ENCODE results near the gene FAM3A. TPM values are rescaled to one million over a fixed set of nuclear protein-coding genes. Genes with fewer than 3 reads are reported as not detected.

Gene FAM3A
- total RNA-seq, 1 experiment from 2014 or later = 22.9 TPM

- DNase-seq (ENCODE audit: low read depth) = no peak
These were observed 53.6 kb downstream of the FAM3A start for GRCh38 chrX:154462396-154462795.

GRCh38 chrX:154460326-154460725, 55.7 kb downstream of the FAM3A start:
- DNase-seq (ENCODE audit: low read depth) = no peak

DNA sequence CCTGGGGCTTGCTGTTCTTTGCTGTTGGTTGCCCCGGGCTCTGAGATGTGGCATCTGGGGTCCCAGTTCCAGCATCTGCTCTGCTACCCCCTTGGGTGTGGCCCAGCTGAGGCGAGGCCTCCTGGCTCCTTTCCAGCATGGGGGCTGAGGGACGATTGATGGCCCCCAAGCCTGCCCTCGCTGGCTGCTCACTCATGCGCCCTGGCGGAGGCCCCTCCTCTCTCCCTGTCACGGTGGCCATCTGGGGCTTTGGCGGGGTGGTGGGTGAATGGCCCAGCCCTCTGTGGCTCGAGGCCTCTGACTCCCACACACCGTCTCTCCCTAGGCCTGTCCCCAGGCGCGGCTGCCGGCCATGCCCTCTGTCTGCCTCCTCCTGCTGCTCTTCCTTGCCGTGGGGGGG, 56.2 kb downstream of the FAM3A start:
- DNase-seq (ENCODE audit: low read depth) = no peak

- no peak for DNase-seq (ENCODE audit: low read depth)
These were observed 56.9 kb downstream of the FAM3A start for GRCh38 chrX:154458954-154459778.

DNA sequence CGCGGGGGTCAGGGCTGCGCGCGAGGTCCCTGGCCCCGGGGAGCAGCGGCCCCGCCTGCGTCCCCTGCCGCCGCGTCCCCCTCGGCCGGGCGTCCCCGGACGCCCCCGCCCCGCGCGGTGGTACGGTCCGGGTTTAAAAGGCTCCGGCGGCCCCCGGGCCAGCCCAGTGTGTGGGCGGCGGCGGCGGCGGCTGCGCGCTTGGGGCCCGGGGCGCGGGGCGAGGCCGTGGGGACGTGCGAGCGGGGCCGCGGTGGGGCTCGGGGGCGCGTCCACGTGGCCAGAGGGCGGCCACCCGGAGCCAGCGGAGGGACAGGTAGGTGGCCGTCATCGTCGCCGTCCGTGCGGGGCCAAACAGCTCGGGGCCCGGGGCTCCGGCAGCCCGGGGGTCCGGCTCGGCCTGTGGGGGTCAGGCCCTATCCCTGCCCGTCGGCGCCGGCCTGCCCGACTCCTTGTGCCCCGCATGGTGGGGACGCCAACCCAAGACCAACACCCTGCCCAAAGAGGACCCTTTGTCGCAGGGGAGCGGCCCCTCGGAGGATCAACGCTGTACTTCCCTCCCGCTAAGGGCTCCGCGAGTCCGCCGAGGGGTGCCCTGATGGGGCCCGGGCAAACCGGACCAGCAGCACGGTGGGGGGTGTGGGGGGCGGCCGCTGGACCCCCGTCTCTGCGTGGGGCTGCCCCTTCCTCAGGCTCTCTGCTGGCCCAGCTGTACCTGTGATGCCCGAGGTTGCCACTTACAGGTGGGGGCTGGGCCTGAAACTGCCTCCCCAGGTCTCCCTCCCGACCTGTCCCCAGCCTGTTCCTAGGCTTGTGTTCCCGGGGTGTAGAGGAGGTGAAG, 57.7 kb downstream of the FAM3A start, which contains the start of gene PLXNA3:
Gene PLXNA3, plus strand, starts transcription at position 166 of the 838 bp plus-strand sequence. CDS start 1,903 bp downstream, outside the sequence.
- no peak for DNase-seq (ENCODE audit: low read depth)

DNA sequence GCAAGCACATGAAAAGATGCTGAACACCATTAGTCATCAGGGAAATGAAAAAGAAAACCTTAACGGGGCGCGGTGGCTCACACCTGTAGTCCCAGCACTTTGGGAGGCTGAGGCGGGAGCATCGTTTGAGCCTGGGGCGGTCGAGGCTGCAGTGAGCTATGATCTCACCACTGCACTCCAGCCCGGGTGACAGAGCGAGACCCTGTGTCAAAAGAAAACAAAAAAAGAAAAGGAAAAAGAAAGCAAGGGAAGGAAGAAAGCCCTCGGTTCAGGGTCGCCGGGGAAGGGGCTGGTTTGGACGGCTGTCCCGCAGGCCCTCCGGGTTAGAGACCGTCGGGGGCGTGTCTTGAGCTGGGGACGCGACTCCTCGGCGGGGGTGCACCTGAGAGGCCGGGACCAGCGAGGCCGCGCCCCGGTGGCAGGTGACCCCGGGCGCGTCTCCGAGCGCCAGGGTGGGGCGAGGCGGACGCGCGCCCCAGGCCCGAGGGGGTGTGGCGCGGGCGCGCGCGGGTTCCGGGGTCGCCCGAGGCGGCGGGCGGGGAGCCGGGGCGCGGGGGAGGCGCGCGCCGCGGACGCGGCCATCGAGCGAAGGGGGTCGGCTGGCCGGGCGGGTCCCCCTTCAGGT, 58.4 kb downstream of the FAM3A start:
- peak; percentile 20 for DNase-seq (ENCODE audit: low read depth)

Small RNAs within 50 kb of the gene (small RNA-seq; reads per million reads assigned to genes)
- not detected for gene RN7SL697P

Other genes starting within 250 kb of the FAM3A start
- gene TEX28, start 221.1 kb downstream of the FAM3A start, total RNA-seq (2014; rRNA removed; shearing (Covaris generic)) = not detected in 2 replicates
- gene TKTL1, start 220.4 kb downstream of the FAM3A start, total RNA-seq (2014; rRNA removed; shearing (Covaris generic)) = not detected in 2 replicates
- 1,291 and 1,336 TPM in 2 replicates for gene FLNA, start 141.6 kb downstream of the FAM3A start, total RNA-seq (2014; rRNA removed; shearing (Covaris generic))
- 33.2 and 41.5 TPM in 2 replicates for gene EMD, start 136.9 kb downstream of the FAM3A start, total RNA-seq (2014; rRNA removed; shearing (Covaris generic))
- gene RPL10, start 117.9 kb downstream of the FAM3A start, total RNA-seq (2014; rRNA removed; shearing (Covaris generic)) = 3,228 and 3,649 TPM in 2 replicates
- 52.7 and 59.7 TPM in 2 replicates for gene DNASE1L1, start 107.0 kb downstream of the FAM3A start, total RNA-seq (2014; rRNA removed; shearing (Covaris generic))
- 16.6 and 24.8 TPM in 2 replicates for gene TAFAZZIN, start 104.7 kb downstream of the FAM3A start, total RNA-seq (2014; rRNA removed; shearing (Covaris generic))
- 30.5 and 44.4 TPM in 2 replicates for gene ATP6AP1, start 87.6 kb downstream of the FAM3A start, total RNA-seq (2014; rRNA removed; shearing (Covaris generic))
- 64.4 and 92.9 TPM in 2 replicates for gene GDI1, start 79.1 kb downstream of the FAM3A start, total RNA-seq (2014; rRNA removed; shearing (Covaris generic))
- 36.6 and 37.4 TPM in 2 replicates for gene FAM50A, start 72.1 kb downstream of the FAM3A start, total RNA-seq (2014; rRNA removed; shearing (Covaris generic))
- gene PLXNA3, start 58.0 kb downstream of the FAM3A start, total RNA-seq (2014; rRNA removed; shearing (Covaris generic)) = 3.4 and 4.0 TPM in 2 replicates
- 37.4 and 40.2 TPM in 2 replicates for gene LAGE3, start 37.0 kb downstream of the FAM3A start, total RNA-seq (2014; rRNA removed; shearing (Covaris generic))
- 54.5 and 61.7 TPM in 2 replicates for gene UBL4A, start 29.6 kb downstream of the FAM3A start, total RNA-seq (2014; rRNA removed; shearing (Covaris generic))
- 26.9 and 28.0 TPM in 2 replicates for gene SLC10A3, start 25.6 kb downstream of the FAM3A start, total RNA-seq (2014; rRNA removed; shearing (Covaris generic))
- 51.6 and 63.7 TPM in 2 replicates for gene G6PD, start 30.6 kb upstream of the FAM3A start, total RNA-seq (2014; rRNA removed; shearing (Covaris generic))
- gene IKBKG, start 31.4 kb upstream of the FAM3A start, total RNA-seq (2014; rRNA removed; shearing (Covaris generic)) = 31.9 and 45.0 TPM in 2 replicates
- gene CTAG1A, start 68.9 kb upstream of the FAM3A start, total RNA-seq (2014; rRNA removed; shearing (Covaris generic)) = 130 and 312 TPM in 2 replicates
- gene CTAG1B, start 103.0 kb upstream of the FAM3A start, total RNA-seq (2014; rRNA removed; shearing (Covaris generic)) = 11.9 and 128 TPM in 2 replicates
- gene CTAG2, start 137.3 kb upstream of the FAM3A start, total RNA-seq (2014; rRNA removed; shearing (Covaris generic)) = 633 and 765 TPM in 2 replicates
- gene GAB3, start 234.8 kb upstream of the FAM3A start, total RNA-seq (2014; rRNA removed; shearing (Covaris generic)) = 6.9 and 17.5 TPM in 2 replicates
- gene DKC1, start 246.6 kb upstream of the FAM3A start, total RNA-seq (2014; rRNA removed; shearing (Covaris generic)) = 62.2 and 74.3 TPM in 2 replicates